Neural progenitor cell (in vitro differentiated cells): ENCODE results near the gene GATA6.

Experiments
- CTCF ChIP-seq: fragments of 200-600 bp; sonication (generic); IDR thresholded peaks from 2 replicates; pipeline ENCODE4 v1.5.1; 2017; ENCODE audit warnings: antibody characterized with exemption, mild to moderate bottlenecking
- EZH2 ChIP-seq: fragments of 200-600 bp; sonication (generic); IDR thresholded peaks from 2 replicates; pipeline ENCODE4 v1.6.1; 2017; ENCODE audit warnings: antibody characterized with exemption, mild to moderate bottlenecking, moderate library complexity
- EZH2phosphoT487 ChIP-seq: fragments of 200-600 bp; sonication (generic); IDR thresholded peaks from 2 replicates; pipeline ENCODE4 v1.6.1; 2017; ENCODE audit warnings: antibody characterized with exemption

GRCh38 chr18:22165603-22166068 lies 3.8 kb upstream of the GATA6 start:
- TF ChIP-seq EZH2phosphoT487 (peak; percentile 72), CTCF (no peak), EZH2 (peak; percentile 47)
